GM18873 (cell line): ENCODE data around the gene BMP3.
A peak's percentile ranks its signal among the peaks of the same experiment; 100 is the strongest.

Experiments
- ATAC-seq: cut with Tn5 transposase; IDR thresholded peaks from one replicate; pipeline ENCODE4 v1.9.1; 2021; ENCODE audit warnings: mild to moderate bottlenecking, moderate library complexity, moderate number of reproducible peaks; ENCODE audit not compliant: unreplicated experiment, low FRiP score

Gene BMP3

DNA sequence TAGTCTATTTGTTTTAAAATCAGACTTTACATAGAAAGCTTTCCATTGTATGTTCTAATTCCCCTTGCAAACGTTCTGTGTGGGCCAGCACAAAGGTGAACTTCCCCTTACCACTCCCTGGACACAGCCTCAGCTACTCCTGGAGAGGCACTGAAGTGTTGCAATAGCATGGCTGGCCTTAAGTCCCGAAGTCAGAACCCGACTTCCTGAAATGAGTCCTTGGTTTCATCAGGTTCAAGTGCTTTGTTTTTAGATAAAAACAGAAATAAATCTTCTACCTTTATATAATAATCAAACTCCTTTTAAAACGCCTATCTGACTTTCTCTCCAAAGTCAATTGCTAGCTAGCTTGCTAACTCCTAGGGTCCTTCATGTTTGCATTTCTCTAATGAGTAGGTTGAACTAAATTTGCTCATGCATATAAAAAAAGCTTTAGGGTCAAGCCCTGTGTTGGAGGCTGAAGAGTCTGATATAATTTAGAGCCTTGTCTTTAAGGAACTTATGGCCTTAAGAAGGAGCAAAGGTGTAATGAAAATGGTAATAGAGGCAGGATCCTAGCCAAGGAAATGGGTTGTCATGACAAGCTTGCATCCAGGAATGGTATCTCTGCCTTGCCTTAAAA, 9.0 kb downstream of the BMP3 start:
- ATAC-seq, result no peak

- no peak for ATAC-seq
Measured at GRCh38 chr4:81040012-81040659, 9.6 kb downstream of the BMP3 start.

GRCh38 chr4:81042578-81043365, 12.3 kb downstream of the BMP3 start:
- ATAC-seq, result no peak

DNA sequence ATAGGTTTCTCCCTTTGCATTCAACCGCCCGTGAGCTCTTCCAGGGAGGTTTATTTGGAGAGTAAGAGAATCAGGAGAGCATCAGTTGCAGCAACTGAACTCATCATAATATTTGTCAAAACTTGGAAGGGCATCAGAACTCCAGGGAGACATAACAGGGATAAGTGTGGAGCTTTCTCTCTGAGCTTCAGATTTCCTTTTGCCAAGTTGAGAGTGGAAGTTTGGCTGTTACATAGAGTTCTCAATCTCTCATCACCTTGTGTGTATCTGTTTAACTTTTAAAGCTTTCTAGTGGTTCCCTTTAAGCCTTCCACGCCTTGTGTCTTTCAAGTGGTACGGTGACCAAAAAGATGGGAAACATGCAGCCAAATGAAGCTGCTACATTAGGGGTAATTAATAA, 18.8 kb downstream of the BMP3 start:
- ATAC-seq, result no peak

GRCh38 chr4:81049907-81050306, 19.4 kb downstream of the BMP3 start:
- ATAC-seq, result no peak

- peak; percentile 97 for ATAC-seq
Measured at GRCh38 chr4:81052119-81053068, 21.9 kb downstream of the BMP3 start.

DNA sequence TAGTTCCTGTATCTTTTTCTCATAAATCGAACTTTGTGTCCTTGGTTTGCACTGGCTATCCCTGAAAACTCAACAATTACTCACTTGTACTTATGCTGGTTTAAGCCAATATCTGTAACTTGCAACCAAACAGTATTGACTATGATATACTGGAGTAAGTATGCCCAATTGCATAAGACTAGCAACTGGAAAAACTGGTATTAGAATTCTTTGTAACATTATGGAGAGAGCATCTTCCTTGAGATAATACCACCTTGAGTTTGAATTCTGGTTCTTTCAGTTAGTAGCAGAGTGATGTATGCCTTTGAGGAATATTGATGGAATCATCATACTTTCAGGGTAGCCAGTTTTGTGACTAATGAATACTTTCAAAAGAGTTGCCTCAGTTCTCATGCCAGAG, 28.1 kb downstream of the BMP3 start:
- no peak for ATAC-seq

DNA sequence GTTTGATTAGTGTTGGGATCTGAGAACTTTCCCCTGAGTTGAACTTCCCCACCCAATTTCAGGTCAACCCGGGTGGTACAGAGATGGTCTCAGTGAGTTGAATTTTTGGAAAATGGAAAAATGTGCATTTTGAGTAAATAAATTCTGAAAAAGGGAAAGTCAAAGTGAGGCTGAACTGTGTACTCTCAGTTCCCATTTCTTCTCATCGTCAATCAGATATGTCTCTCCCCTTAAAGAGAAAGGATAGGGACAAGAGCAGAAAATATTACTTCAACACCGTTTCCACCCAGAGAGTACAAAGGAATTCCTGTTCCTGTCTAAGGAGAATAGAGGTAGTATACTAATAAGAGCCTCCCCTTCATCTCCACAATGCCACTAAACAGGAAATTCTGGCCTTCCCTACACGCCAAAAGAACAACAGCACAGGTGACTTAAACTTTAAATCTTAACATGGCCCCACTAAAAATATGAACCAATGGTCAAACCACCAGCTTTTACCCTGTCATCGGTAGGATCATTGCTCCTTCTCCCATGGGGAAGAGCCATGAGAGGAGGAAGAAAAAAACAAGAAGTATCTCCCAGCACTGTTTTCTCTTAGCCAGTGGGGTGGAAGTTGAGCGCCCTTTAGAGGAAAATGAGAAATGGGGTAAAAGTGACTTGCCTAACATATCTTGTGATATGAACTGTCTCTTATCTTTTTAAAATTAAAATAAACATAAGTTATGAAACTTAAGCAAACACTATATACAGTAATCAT, 30.3 kb downstream of the BMP3 start:
- ATAC-seq, result no peak

DNA sequence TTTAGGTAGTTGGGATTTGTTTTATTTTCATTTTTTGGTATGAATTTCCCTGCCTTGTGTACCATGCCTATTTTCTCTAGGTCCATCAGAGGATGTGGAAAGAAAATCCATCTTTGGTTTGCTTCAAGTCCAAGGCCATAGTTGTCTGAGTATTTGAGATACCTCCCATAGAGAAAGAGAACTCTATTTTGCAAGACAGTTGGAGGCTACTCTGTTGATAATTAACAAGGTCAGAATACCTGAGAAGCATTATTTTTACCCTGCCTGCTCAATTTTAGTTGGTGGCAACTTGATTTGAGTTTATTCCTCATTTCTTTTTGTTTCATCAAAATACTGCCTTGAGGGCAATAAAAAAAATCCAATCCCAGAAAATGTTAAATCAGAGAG, 30.8 kb downstream of the BMP3 start:
- no peak for ATAC-seq

- ATAC-seq, result no peak
Measured at GRCh38 chr4:81062001-81062400, 31.5 kb downstream of the BMP3 start.

DNA sequence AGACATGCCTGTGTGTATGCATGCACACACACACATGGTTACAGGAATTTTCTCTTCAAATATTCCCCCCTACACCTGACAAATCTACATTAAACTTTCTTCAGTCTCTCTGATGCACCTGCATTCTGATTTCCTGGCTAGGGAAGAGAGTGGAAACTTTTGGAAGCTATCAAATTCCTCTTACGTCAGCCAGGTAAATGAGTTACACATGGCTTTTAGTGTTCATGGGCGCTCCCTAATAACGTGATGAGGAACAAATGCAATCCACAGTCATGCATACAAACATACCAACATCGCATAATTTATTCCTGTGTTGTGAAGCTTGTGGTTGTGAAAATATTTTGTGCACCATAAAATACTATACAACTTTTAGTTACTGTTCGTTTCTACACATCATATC, 34.9 kb downstream of the BMP3 start:
- no peak for ATAC-seq

GRCh38 chr4:81069706-81070331, 39.3 kb downstream of the BMP3 start:
- peak; percentile 97 for ATAC-seq

GRCh38 chr4:81071013-81071412, 40.5 kb downstream of the BMP3 start:
- no peak for ATAC-seq

DNA sequence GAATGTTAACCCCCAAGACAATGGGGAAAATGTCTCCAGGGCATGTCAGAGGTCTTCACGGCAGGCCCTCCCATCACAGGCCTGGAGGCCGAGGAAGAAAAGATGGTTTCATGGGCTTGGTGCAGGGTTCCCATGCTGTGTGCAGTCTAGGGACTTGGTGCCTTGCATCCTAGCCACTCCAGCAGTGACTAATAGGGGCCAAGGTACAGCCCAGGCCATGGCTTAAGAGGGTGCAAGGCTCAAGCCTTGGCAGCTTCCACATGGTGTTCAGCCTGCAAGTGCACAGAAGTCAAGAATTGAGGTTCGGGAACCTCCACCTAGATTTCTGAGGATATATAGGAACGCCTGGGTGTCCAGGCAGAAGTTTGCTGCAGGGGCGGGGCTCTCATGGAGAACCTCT, 50.6 kb downstream of the BMP3 start:
- no peak for ATAC-seq

GRCh38 chr4:81084029-81084428, 53.5 kb downstream of the BMP3 start:
- no peak for ATAC-seq

GRCh38 chr4:81084634-81085033, 54.1 kb downstream of the BMP3 start:
- ATAC-seq, result no peak

GRCh38 chr4:81085291-81085690, 54.8 kb downstream of the BMP3 start:
- ATAC-seq, result no peak

GRCh38 chr4:81085979-81086378, 55.5 kb downstream of the BMP3 start:
- no peak for ATAC-seq

DNA sequence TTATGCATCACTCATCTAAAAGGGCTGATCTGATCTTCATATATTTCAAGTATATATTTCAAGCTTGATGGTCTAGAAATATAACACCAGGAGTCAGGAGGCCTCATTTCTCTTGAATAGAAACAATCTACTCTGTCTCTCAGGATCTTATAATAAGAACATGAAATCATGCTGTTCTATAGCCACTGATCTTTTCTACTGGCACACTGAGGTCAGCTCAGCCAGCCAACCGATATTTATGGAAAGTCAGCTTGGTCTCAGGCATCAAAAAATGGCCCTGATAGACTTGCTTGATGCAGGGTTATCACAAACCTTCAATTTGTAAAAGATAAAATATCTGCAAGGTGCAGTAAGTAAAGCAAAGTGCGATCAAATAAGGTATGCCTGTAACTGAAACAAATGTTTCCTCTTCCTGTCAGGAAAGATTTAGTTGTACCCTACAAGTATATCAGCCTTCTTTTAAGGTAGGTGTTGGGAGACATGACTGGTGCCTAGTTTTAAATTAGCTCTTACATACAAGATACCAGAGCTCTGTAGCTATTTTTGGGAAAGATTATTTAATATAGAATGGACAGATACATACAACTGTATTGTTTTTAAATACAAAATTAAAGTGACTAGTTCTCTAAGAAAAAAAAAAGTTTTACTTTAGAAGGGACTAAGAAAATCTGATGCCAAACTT, 63.4 kb downstream of the BMP3 start:
- no peak for ATAC-seq
